GOT3 (cell line): ENCODE results near the gene BCOR.

ENCODE experiments used
- DNase-seq: peaks from one replicate; lab custom pipeline; 2025; ENCODE audit warnings: mixed read lengths; lab: John Stamatoyannopoulos, UW

Gene BCOR

GRCh38 chrX:40084471-40085101, 13.2 kb downstream of the BCOR start:
- DNase-seq = no peak

GRCh38 chrX:40083979-40084359, 13.8 kb downstream of the BCOR start:
- DNase-seq = no peak

GRCh38 chrX:40083120-40083978, 14.4 kb downstream of the BCOR start:
- DNase-seq = no peak

- no peak for DNase-seq
These were observed 15.2 kb downstream of the BCOR start for GRCh38 chrX:40082447-40083119.

GRCh38 chrX:40081679-40082068, 16.1 kb downstream of the BCOR start:
- DNase-seq = no peak

- no peak for DNase-seq
These were observed 16.7 kb downstream of the BCOR start for GRCh38 chrX:40080894-40081678.

GRCh38 chrX:40079572-40079971, 18.2 kb downstream of the BCOR start:
- DNase-seq = no peak

- DNase-seq = no peak
These were observed 19.1 kb downstream of the BCOR start for GRCh38 chrX:40078489-40079227.

GRCh38 chrX:40077906-40078305, 19.9 kb downstream of the BCOR start:
- no peak for DNase-seq

GRCh38 chrX:40076750-40077575, 20.8 kb downstream of the BCOR start:
- DNase-seq = no peak

GRCh38 chrX:40074959-40075332, 22.8 kb downstream of the BCOR start:
- no peak for DNase-seq

GRCh38 chrX:40074080-40074958, 23.4 kb downstream of the BCOR start:
- no peak for DNase-seq

GRCh38 chrX:40073439-40074054, 24.2 kb downstream of the BCOR start:
- DNase-seq = no peak

- DNase-seq = no peak
These were observed 25.5 kb downstream of the BCOR start for GRCh38 chrX:40072246-40072645.

GRCh38 chrX:40068048-40068447, 29.7 kb downstream of the BCOR start:
- no peak for DNase-seq

- DNase-seq = no peak
These were observed 31.1 kb downstream of the BCOR start for GRCh38 chrX:40066700-40067099.

- DNase-seq = no peak
These were observed 32.3 kb downstream of the BCOR start for GRCh38 chrX:40065296-40066046.

GRCh38 chrX:40064055-40064597, 33.6 kb downstream of the BCOR start:
- DNase-seq = no peak
